ENCODE results near the gene EPHB1. TPM values are rescaled to one million over a fixed set of nuclear protein-coding genes. Genes with fewer than 3 reads are reported as not detected.

Gene EPHB1
- total and polyA plus RNA-seq, 2 of the 13 experiments (the other 11 are each of a cell fraction or from before 2014, with no cell fraction given) = 0.07 to 0.21 TPM

- in situ Hi-C loops (cut with HindIII; ENCODE audit: extremely low pct_ligation_motif_present, low pct_unique_long_range_greater_than_20kb) (no loop called here), intact Hi-C loops (cut with micrococcal nuclease; ENCODE audit: unreplicated experiment) (no loop called here)
- CTCF ChIA-PET (ENCODE audit: low intra/inter-chr PET ratio, low total read pairs) = no interaction called here
- Histone ChIP-seq H2AFZ (ENCODE audit: low read length) (no peak overlapping the region), H3K27me3 (ENCODE audit: control insufficient read depth in 1 of 2, insufficient read depth in 2 of 2, low read length in 2 of 2) (no peaks in the 10 kb centered on the region; a peak in 2 of 5 replicates), H3K9ac (ENCODE audit: insufficient read depth, low read depth, low read length) (no peak overlapping the region), H3K9me3 (ENCODE audit: low read length) (no peaks in the 10 kb centered on the region), H3K4me1 (ENCODE audit: insufficient read depth, low read length) (no peaks in the 10 kb centered on the region), H3K27ac (ENCODE audit: extremely low read length, insufficient read depth, low read length) (no peak overlapping the region), H3K79me2 (ENCODE audit: insufficient read depth, low read length) (no peaks in the 10 kb centered on the region), H3K4me2 (ENCODE audit: low read depth, low read length) (no peak overlapping the region), H4K20me1 (ENCODE audit: insufficient read depth, low read length) (no peaks in the 10 kb centered on the region), H3K4me3 (replicated peaks in 1 of 3; ENCODE audit: insufficient read depth in 1 of 3, low read depth in 2 of 3, low read length in 3 of 3) (no peak overlapping the region), H3K36me3 (replicated peaks in 1 of 2; ENCODE audit: control insufficient read depth in 1 of 2, insufficient read depth in 2 of 2, low read length in 2 of 2) (no peaks in the 10 kb centered on the region)
- no peak for TF ChIP-seq ZFP36 (IDR thresholded peaks at IDR 0.05; ENCODE audit: borderline replicate concordance, low read depth, low read length, partially characterized antibody)
- TF ChIP-seq, protein P1, sequence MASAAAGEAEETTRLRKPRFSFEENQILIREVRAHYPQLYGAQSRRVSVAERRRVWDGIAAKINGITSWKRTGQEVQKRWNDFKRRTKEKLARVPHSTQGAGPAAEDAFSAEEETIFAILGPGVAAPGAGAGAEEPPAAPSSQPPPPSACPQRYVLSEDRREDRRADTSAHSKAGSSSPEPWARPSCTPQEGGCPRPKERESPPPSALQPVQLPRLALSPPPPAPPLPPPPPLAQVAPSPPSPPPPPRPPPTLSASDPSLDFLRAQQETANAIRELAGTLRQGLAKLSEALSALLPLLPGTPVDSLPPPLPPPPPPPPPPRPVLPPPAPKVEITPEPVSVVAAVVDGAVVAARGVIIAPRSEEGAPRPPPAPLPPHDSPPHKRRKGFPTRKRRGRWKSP (CRISPR knock-in tag; IDR thresholded peaks at IDR 0.05) = no peak
- no peak for TF ChIP-seq TAF1 (CRISPR knock-in tag; IDR thresholded peaks at IDR 0.05)
- TF ChIP-seq E2F2 (CRISPR knock-in tag; IDR thresholded peaks at IDR 0.05; ENCODE audit: borderline replicate concordance) = no peak
- TF ChIP-seq SMARCE1 (IDR thresholded peaks at IDR 0.05; ENCODE audit: borderline replicate concordance) = no peak
- no peak for TF ChIP-seq FOXA1 (IDR thresholded peaks at IDR 0.05)
- no peak for TF ChIP-seq FOXA1 (CRISPR knock-in tag; IDR thresholded peaks at IDR 0.05)
- no peak for TF ChIP-seq RFX3 (CRISPR knock-in tag; IDR thresholded peaks at IDR 0.05)
- TF ChIP-seq, protein P2, sequence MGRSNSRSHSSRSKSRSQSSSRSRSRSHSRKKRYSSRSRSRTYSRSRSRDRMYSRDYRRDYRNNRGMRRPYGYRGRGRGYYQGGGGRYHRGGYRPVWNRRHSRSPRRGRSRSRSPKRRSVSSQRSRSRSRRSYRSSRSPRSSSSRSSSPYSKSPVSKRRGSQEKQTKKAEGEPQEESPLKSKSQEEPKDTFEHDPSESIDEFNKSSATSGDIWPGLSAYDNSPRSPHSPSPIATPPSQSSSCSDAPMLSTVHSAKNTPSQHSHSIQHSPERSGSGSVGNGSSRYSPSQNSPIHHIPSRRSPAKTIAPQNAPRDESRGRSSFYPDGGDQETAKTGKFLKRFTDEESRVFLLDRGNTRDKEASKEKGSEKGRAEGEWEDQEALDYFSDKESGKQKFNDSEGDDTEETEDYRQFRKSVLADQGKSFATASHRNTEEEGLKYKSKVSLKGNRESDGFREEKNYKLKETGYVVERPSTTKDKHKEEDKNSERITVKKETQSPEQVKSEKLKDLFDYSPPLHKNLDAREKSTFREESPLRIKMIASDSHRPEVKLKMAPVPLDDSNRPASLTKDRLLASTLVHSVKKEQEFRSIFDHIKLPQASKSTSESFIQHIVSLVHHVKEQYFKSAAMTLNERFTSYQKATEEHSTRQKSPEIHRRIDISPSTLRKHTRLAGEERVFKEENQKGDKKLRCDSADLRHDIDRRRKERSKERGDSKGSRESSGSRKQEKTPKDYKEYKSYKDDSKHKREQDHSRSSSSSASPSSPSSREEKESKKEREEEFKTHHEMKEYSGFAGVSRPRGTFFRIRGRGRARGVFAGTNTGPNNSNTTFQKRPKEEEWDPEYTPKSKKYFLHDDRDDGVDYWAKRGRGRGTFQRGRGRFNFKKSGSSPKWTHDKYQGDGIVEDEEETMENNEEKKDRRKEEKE (IDR thresholded peaks at IDR 0.05) = no peak
- no peak for TF ChIP-seq ZFP36L1 (CRISPR knock-in tag; IDR thresholded peaks at IDR 0.05)
- TF ChIP-seq MXI1 (IDR thresholded peaks at IDR 0.05; ENCODE audit: borderline replicate concordance, low read depth, low read length) = no peak
- TF ChIP-seq, protein P3, sequence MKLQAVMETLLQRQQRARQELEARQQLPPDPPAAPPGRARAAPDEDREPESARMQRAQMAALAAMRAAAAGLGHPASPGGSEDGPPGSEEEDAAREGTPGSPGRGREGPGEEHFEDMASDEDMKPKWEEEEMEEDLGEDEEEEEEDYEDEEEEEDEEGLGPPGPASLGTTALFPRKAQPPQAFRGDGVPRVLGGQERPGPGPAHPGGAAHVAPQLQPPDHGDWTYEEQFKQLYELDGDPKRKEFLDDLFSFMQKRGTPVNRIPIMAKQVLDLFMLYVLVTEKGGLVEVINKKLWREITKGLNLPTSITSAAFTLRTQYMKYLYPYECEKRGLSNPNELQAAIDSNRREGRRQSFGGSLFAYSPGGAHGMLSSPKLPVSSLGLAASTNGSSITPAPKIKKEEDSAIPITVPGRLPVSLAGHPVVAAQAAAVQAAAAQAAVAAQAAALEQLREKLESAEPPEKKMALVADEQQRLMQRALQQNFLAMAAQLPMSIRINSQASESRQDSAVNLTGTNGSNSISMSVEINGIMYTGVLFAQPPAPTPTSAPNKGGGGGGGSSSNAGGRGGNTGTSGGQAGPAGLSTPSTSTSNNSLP (IDR thresholded peaks at IDR 0.05; ENCODE audit: low read depth, low read length) = no peak
- TF ChIP-seq, protein P4, sequence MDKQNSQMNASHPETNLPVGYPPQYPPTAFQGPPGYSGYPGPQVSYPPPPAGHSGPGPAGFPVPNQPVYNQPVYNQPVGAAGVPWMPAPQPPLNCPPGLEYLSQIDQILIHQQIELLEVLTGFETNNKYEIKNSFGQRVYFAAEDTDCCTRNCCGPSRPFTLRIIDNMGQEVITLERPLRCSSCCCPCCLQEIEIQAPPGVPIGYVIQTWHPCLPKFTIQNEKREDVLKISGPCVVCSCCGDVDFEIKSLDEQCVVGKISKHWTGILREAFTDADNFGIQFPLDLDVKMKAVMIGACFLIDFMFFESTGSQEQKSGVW (CRISPR knock-in tag; IDR thresholded peaks at IDR 0.05; ENCODE audit: borderline replicate concordance) = no peak
- TF ChIP-seq ZNF160 (CRISPR knock-in tag; IDR thresholded peaks at IDR 0.05) = no peak
- TF ChIP-seq HDAC2 (CRISPR knock-in tag; IDR thresholded peaks at IDR 0.05) = no peak
- POLR2A ChIA-PET = no interaction called here
- 0% methylated on average over 1 of the region's 2 CpGs for WGBS (ENCODE audit: low lambda C conversion rate)
- FAIRE-seq = no peak
- no TSS peak for BruUV-seq (replicated peaks)
- DNase-seq (ENCODE audit: low spot score) = no peak
- ATAC-seq = no peak
These were observed 295.1 kb downstream of the EPHB1 start for GRCh38 chr3:135090020-135090717.
